ENCODE results near the gene C2CD5. TPM values are rescaled to one million over a fixed set of nuclear protein-coding genes. Genes with fewer than 3 reads are reported as not detected.

C2CD5 gene
- total and polyA plus RNA-seq, 2 of the 13 experiments (the other 11 are each of a cell fraction or from before 2014, with no cell fraction given) = 12.6 to 14.6 TPM

- TF ChIP-seq SETDB1 (CRISPR knock-in tag; IDR thresholded peaks at IDR 0.05; ENCODE audit: borderline replicate concordance) (no peak), AFF4 (CRISPR knock-in tag; IDR thresholded peaks at IDR 0.05) (no peak), ZBTB3 (CRISPR knock-in tag; IDR thresholded peaks at IDR 0.05; ENCODE audit: borderline replicate concordance, low read depth) (no peak), ZBTB20 (CRISPR knock-in tag; IDR thresholded peaks at IDR 0.05; ENCODE audit: borderline replicate concordance, low read depth) (no peak), ZBTB37 (CRISPR knock-in tag; IDR thresholded peaks at IDR 0.05) (no peak)
These were observed 16.3 kb downstream of the C2CD5 start (continued) for GRCh38 chr12:22527999-22528398.

- intact Hi-C loops (cut with micrococcal nuclease; ENCODE audit: unreplicated experiment) (no loop called here), in situ Hi-C loops (cut with HindIII; ENCODE audit: extremely low pct_ligation_motif_present, low pct_unique_long_range_greater_than_20kb) (no loop called here)
- Histone ChIP-seq H3K4me1 (ENCODE audit: insufficient read depth, low read length) (no peaks in the 10 kb centered on the region), H3K9me3 (ENCODE audit: low read length) (no peaks in the 10 kb centered on the region), H3K79me2 (ENCODE audit: insufficient read depth, low read length) (no peaks in the 10 kb centered on the region), H3K27ac (ENCODE audit: extremely low read length, insufficient read depth, low read length) (no peak overlapping the region), H3K36me3 (replicated peaks in 1 of 2; ENCODE audit: control insufficient read depth in 1 of 2, insufficient read depth in 2 of 2, low read length in 2 of 2) (peaks cover 0 to 16% of the 10 kb centered on the region in 2 experiments; a peak in 3 of 5 replicates), H4K20me1 (ENCODE audit: insufficient read depth, low read length) (no peaks in the 10 kb centered on the region), H3K4me3 (replicated peaks in 1 of 3; ENCODE audit: insufficient read depth in 1 of 3, low read depth in 2 of 3, low read length in 3 of 3) (no peak overlapping the region), H3K9ac (ENCODE audit: insufficient read depth, low read depth, low read length) (no peak overlapping the region), H3K4me2 (ENCODE audit: low read depth, low read length) (no peak overlapping the region), H3K27me3 (ENCODE audit: control insufficient read depth in 1 of 2, insufficient read depth in 2 of 2, low read length in 2 of 2) (no peaks in the 10 kb centered on the region), H2AFZ (ENCODE audit: low read length) (no peak overlapping the region)
- no peak for ATAC-seq
- CTCF ChIA-PET (ENCODE audit: low intra/inter-chr PET ratio, low total read pairs) = no interaction called here
- DNase-seq (ENCODE audit: low spot score) = no peak
- POLR2A ChIA-PET = no interaction called here
- no peak for FAIRE-seq
- WGBS (ENCODE audit: low lambda C conversion rate) = 97% methylated on average over 3 of the region's 3 CpGs
- no TSS peak for BruUV-seq (replicated peaks)
- no peak for TF ChIP-seq ZFP62 (CRISPR knock-in tag; IDR thresholded peaks at IDR 0.05)
- no peak for TF ChIP-seq FOXP1 (IDR thresholded peaks at IDR 0.05)
- no peak for TF ChIP-seq FOXP1 (CRISPR knock-in tag; IDR thresholded peaks at IDR 0.05)
- no peak for TF ChIP-seq ETS1 (CRISPR knock-in tag; IDR thresholded peaks at IDR 0.05)
- no peak for TF ChIP-seq THAP11 (CRISPR knock-in tag; IDR thresholded peaks at IDR 0.05)
- no peak for TF ChIP-seq HDAC1 (CRISPR knock-in tag; IDR thresholded peaks at IDR 0.05)
- no peak for TF ChIP-seq ZNF768 (CRISPR knock-in tag; IDR thresholded peaks at IDR 0.05)
- no peak for TF ChIP-seq ZFP36L1 (CRISPR knock-in tag; IDR thresholded peaks at IDR 0.05)
- no peak for TF ChIP-seq TARDBP (CRISPR knock-in tag; IDR thresholded peaks at IDR 0.05)
These were observed 17.5 kb downstream of the C2CD5 start for GRCh38 chr12:22526836-22527235.
